Osteoblast (primary cell): ENCODE measurements around the gene TMTC3. TPM values are rescaled to one million over a fixed set of nuclear protein-coding genes. Genes with fewer than 3 reads are reported as not detected.

Experiments used
- DNase-seq: peaks from one replicate; pipeline ENCODE4 v3.0.0; 2011; ENCODE audit warnings: low spot score, mixed read lengths; ENCODE audit not compliant: insufficient read length; ENCODE audit errors: missing footprints
- H2AFZ ChIP-seq: 2 replicates; pipeline ENCODE4 v1.6.0; 2011; ENCODE audit warnings: mild to moderate bottlenecking, low read length
- H3K27ac ChIP-seq: 2 replicates; pipeline ENCODE4 v1.5.1; 2011; ENCODE audit warnings: mild to moderate bottlenecking, low read depth, low read length, moderate library complexity
- H3K27me3 ChIP-seq: 2 replicates; pipeline ENCODE4 v1.6.0; 2012; ENCODE audit warnings: mild to moderate bottlenecking, control low read depth, inconsistent platforms, low read length, moderate library complexity; ENCODE audit not compliant: insufficient read depth
- H3K36me3 ChIP-seq: 2 replicates; pipeline ENCODE4 v1.5.1; 2011; ENCODE audit warnings: mild to moderate bottlenecking, low read length, control low read depth, moderate library complexity; ENCODE audit not compliant: insufficient read depth
- H3K4me1 ChIP-seq: 2 replicates; pipeline ENCODE4 v1.5.1; 2011; ENCODE audit warnings: mild to moderate bottlenecking, low read length, control low read depth, moderate library complexity; ENCODE audit not compliant: insufficient read depth
- H3K4me2 ChIP-seq: 2 replicates; pipeline ENCODE4 v1.6.0; 2011; ENCODE audit warnings: mild to moderate bottlenecking, low read length; ENCODE audit not compliant: insufficient read depth
- H3K4me3 ChIP-seq: fragments of 200-600 bp; sonication (generic); 3 replicates; pipeline ENCODE4 v1.5.1; 2012; ENCODE audit warnings: mild to moderate bottlenecking, low read length, inconsistent platforms; ENCODE audit not compliant: insufficient read depth
- H3K79me2 ChIP-seq: 2 replicates; pipeline ENCODE4 v1.6.0; 2012; ENCODE audit warnings: mild to moderate bottlenecking, low read length, control low read depth, inconsistent platforms; ENCODE audit not compliant: insufficient read depth
- H3K9me3 ChIP-seq: 2 replicates; pipeline ENCODE4 v1.5.1; 2011; ENCODE audit warnings: low read depth, low read length, control low read depth
- H4K20me1 ChIP-seq: 2 replicates; pipeline ENCODE4 v1.6.0; 2012; ENCODE audit warnings: mild to moderate bottlenecking, low read length, control low read depth; ENCODE audit not compliant: insufficient read depth
- total RNA-seq: library from RNA; depleted of rRNA; stranded (reverse); fragments of >200 nt; gene quantifications from 2 replicates; pipeline ENCODE4 v1.2.3, GENCODE V29; 2012
- TF ChIP-seq, protein P1 (sequence below): IDR thresholded peaks from 2 replicates; pipeline ENCODE4 v1.5.1; 2011; ENCODE audit warnings: mild to moderate bottlenecking, low read depth, low read length, moderate library complexity; ENCODE audit errors: extremely low read depth

Gene TMTC3
- total RNA-seq, 1 donor = 46.3 TPM

- Histone ChIP-seq H3K27ac (peak overlapping the region; percentile 60), H2AFZ (peak overlapping the region; percentile 79), H3K4me1 (peaks cover 20% of the 10 kb centered on the region), H3K9me3 (no peaks in the 10 kb centered on the region), H3K4me2 (peak overlapping the region; percentile 84), H4K20me1 (no peaks in the 10 kb centered on the region), H3K79me2 (no peaks in the 10 kb centered on the region), H3K36me3 (peaks cover 11% of the 10 kb centered on the region), H3K4me3 (peak overlapping the region; percentile 56), H3K27me3 (no peaks in the 10 kb centered on the region)
- TF ChIP-seq, protein P1, sequence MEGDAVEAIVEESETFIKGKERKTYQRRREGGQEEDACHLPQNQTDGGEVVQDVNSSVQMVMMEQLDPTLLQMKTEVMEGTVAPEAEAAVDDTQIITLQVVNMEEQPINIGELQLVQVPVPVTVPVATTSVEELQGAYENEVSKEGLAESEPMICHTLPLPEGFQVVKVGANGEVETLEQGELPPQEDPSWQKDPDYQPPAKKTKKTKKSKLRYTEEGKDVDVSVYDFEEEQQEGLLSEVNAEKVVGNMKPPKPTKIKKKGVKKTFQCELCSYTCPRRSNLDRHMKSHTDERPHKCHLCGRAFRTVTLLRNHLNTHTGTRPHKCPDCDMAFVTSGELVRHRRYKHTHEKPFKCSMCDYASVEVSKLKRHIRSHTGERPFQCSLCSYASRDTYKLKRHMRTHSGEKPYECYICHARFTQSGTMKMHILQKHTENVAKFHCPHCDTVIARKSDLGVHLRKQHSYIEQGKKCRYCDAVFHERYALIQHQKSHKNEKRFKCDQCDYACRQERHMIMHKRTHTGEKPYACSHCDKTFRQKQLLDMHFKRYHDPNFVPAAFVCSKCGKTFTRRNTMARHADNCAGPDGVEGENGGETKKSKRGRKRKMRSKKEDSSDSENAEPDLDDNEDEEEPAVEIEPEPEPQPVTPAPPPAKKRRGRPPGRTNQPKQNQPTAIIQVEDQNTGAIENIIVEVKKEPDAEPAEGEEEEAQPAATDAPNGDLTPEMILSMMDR = peak; percentile 50
- DNase-seq = no peak
Observed at GRCh38 chr12:88111074-88111652, 30.9 kb upstream of the TMTC3 start.

DNA sequence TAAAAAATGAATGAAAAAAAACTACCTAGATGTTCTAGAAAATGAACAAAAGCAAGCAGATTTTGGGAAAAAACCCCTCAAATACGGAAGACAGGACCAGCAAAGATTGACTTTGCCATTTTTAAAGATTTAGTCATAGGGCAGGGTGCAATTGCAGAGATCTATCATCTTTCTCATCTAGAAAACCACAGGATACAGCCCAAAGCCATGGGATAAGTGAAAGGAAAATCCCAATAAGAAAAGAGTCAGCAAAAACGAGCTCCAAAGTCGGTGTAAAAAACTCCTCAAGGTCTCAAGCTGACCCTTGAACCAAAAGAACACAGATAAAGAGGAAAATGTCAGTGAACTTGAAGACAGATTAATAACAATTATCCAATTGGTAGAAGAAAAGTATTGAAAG lies 28.2 kb upstream of the TMTC3 start:
- Histone ChIP-seq H3K79me2 (no peaks in the 10 kb centered on the region), H3K9me3 (no peaks in the 10 kb centered on the region), H3K36me3 (peaks cover 26% of the 10 kb centered on the region), H3K27ac (peak overlapping the region; percentile 84), H3K27me3 (no peaks in the 10 kb centered on the region), H4K20me1 (no peaks in the 10 kb centered on the region), H2AFZ (peak overlapping the region; percentile 75), H3K4me3 (peak overlapping the region; percentile 54), H3K4me2 (peak overlapping the region; percentile 71), H3K4me1 (peaks cover 20% of the 10 kb centered on the region)
- TF ChIP-seq, protein P1 = no peak
- peak; percentile 61 for DNase-seq

DNA sequence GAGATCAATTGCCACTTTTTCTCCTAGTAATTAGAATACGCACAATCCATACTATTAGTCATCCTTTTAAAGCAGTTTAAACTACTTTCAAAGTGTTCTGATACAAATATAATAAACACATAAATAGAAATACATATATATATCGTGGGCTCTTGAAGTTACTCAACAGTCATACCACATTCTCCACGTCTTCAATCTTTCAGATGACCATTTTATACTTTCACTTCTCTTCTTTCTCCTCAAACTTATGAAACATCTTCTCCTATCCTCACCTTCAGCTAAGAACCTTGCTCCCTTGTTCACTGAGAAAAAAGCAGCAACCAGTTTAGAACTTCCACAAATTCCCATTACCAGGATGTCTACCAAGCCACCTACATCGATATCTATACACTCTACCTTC lies 19.4 kb upstream of the TMTC3 start:
- no peak overlapping the region for H3K4me2 ChIP-seq
- no peak overlapping the region for H3K27ac ChIP-seq
- peaks cover 40% of the 10 kb centered on the region for H3K36me3 ChIP-seq
- TF ChIP-seq, protein P1 = no peak
- no peaks in the 10 kb centered on the region for H3K79me2 ChIP-seq
- H2AFZ ChIP-seq = no peak overlapping the region
- no peak for DNase-seq
- no peaks in the 10 kb centered on the region for H3K27me3 ChIP-seq
- H3K9me3 ChIP-seq = no peaks in the 10 kb centered on the region
- H3K4me3 ChIP-seq = no peak overlapping the region
- no peaks in the 10 kb centered on the region for H4K20me1 ChIP-seq
- H3K4me1 ChIP-seq = no peaks in the 10 kb centered on the region

GRCh38 chr12:88127099-88127498 lies 15.0 kb upstream of the TMTC3 start:
- peaks cover 18% of the 10 kb centered on the region for H3K36me3 ChIP-seq
- H3K79me2 ChIP-seq = no peaks in the 10 kb centered on the region
- no peaks in the 10 kb centered on the region for H3K27me3 ChIP-seq
- H3K4me2 ChIP-seq = no peak overlapping the region
- TF ChIP-seq, protein P1 = no peak
- H4K20me1 ChIP-seq = no peaks in the 10 kb centered on the region
- no peak for DNase-seq
- H3K4me1 ChIP-seq = no peaks in the 10 kb centered on the region
- no peaks in the 10 kb centered on the region for H3K9me3 ChIP-seq
- H3K27ac ChIP-seq = no peak overlapping the region
- H3K4me3 ChIP-seq = no peak overlapping the region
- H2AFZ ChIP-seq = no peak overlapping the region
